ENCODE measurements around the gene FLNB.

Gene FLNB

GRCh38 chr3:58098531-58098930 is 90.3 kb downstream of the FLNB start:
- TF ChIP-seq, protein P1, sequence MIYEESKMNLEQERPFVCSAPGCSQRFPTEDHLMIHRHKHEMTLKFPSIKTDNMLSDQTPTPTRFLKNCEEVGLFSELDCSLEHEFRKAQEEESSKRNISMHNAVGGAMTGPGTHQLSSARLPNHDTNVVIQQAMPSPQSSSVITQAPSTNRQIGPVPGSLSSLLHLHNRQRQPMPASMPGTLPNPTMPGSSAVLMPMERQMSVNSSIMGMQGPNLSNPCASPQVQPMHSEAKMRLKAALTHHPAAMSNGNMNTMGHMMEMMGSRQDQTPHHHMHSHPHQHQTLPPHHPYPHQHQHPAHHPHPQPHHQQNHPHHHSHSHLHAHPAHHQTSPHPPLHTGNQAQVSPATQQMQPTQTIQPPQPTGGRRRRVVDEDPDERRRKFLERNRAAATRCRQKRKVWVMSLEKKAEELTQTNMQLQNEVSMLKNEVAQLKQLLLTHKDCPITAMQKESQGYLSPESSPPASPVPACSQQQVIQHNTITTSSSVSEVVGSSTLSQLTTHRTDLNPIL (CRISPR knock-in tag; IDR thresholded peaks at IDR 0.05; ENCODE audit: low read depth) = no peak
- TF ChIP-seq PATZ1 (CRISPR knock-in tag; IDR thresholded peaks at IDR 0.05; ENCODE audit: borderline replicate concordance) = no peak
- no peak for TF ChIP-seq OSR1 (CRISPR knock-in tag; IDR thresholded peaks at IDR 0.05)
- ATAC-seq = no peak

DNA sequence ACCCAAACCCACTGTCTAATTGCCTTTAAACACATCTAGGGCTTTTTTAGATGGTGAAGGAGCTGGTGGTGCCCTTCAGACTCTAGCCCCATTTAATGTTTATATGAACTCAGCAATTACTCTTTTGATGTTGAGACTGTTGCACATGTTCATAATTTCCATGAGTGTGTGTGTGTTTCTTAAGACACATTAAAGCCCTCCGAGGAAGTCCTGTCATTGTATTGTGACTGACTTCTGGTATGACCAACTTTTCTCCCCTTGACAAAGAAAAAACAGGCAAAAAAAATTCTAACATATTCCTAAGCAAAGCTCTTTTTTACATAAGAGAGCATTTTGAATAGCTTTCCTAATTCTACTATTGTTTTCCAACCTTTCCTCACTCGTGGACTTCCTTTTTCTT is 91.6 kb downstream of the FLNB start:
- no peak for TF ChIP-seq ZFP3 (CRISPR knock-in tag; IDR thresholded peaks at IDR 0.05)
- no peak for TF ChIP-seq ZC3H10 (CRISPR knock-in tag; IDR thresholded peaks at IDR 0.05)
- no peak for TF ChIP-seq TCF4 (CRISPR knock-in tag; IDR thresholded peaks at IDR 0.05; ENCODE audit: borderline replicate concordance)
- no peak for TF ChIP-seq ARNTL (CRISPR knock-in tag; IDR thresholded peaks at IDR 0.05; ENCODE audit: borderline replicate concordance, low read depth)
- no peak for TF ChIP-seq ZNF8 (CRISPR knock-in tag; IDR thresholded peaks at IDR 0.05)
- TF ChIP-seq, protein P1 (CRISPR knock-in tag; IDR thresholded peaks at IDR 0.05; ENCODE audit: low read depth) = no peak
- no peak for TF ChIP-seq BACH2 (CRISPR knock-in tag; IDR thresholded peaks at IDR 0.05; ENCODE audit: borderline replicate concordance)
- TF ChIP-seq CSRNP3 (CRISPR knock-in tag; IDR thresholded peaks at IDR 0.05) = no peak
- TF ChIP-seq TSHZ2 (CRISPR knock-in tag; IDR thresholded peaks at IDR 0.05) = no peak
- TF ChIP-seq RARB (CRISPR knock-in tag; IDR thresholded peaks at IDR 0.05) = no peak
- ATAC-seq = no peak

- ATAC-seq = no peak
- TF ChIP-seq ZNF565 (CRISPR knock-in tag; conservative IDR thresholded peaks at IDR 0.05; ENCODE audit: low read depth) = no peak
- TF ChIP-seq TSHZ2 (CRISPR knock-in tag; IDR thresholded peaks at IDR 0.05) = no peak
- no peak for TF ChIP-seq TCF4 (CRISPR knock-in tag; IDR thresholded peaks at IDR 0.05; ENCODE audit: borderline replicate concordance)
Observed at GRCh38 chr3:58101499-58102389, 93.5 kb downstream of the FLNB start.

- ATAC-seq = no peak
- TF ChIP-seq ZFP30 (CRISPR knock-in tag; IDR thresholded peaks at IDR 0.05) = no peak
- no peak for TF ChIP-seq ISL1 (CRISPR knock-in tag; IDR thresholded peaks at IDR 0.05)
- no peak for TF ChIP-seq RARB (CRISPR knock-in tag; IDR thresholded peaks at IDR 0.05)
- TF ChIP-seq GLIS3 (CRISPR knock-in tag; IDR thresholded peaks at IDR 0.05) = no peak
- TF ChIP-seq TCF4 (CRISPR knock-in tag; IDR thresholded peaks at IDR 0.05; ENCODE audit: borderline replicate concordance) = no peak
- TF ChIP-seq, protein P2, sequence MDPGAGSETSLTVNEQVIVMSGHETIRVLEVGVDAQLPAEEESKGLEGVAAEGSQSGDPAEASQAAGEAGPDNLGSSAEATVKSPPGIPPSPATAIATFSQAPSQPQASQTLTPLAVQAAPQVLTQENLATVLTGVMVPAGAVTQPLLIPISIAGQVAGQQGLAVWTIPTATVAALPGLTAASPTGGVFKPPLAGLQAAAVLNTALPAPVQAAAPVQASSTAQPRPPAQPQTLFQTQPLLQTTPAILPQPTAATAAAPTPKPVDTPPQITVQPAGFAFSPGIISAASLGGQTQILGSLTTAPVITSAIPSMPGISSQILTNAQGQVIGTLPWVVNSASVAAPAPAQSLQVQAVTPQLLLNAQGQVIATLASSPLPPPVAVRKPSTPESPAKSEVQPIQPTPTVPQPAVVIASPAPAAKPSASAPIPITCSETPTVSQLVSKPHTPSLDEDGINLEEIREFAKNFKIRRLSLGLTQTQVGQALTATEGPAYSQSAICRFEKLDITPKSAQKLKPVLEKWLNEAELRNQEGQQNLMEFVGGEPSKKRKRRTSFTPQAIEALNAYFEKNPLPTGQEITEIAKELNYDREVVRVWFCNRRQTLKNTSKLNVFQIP (CRISPR knock-in tag; IDR thresholded peaks at IDR 0.05; ENCODE audit: borderline replicate concordance, low read depth) = no peak
- no peak for TF ChIP-seq CSDC2 (CRISPR knock-in tag; IDR thresholded peaks at IDR 0.05)
- TF ChIP-seq ZNF70 (CRISPR knock-in tag; IDR thresholded peaks at IDR 0.05) = no peak
Observed at GRCh38 chr3:58102390-58102750, 94.1 kb downstream of the FLNB start.

All from SK-N-SH treated with all-trans-retinoic acid at 6 μM for 48 hours (cell line).